ENCODE measurements around the gene RARG. TPM values are rescaled to one million over a fixed set of nuclear protein-coding genes. Genes with fewer than 3 reads are reported as not detected.

RARG gene
- total RNA-seq, 1 donor from 2014 or later, result 74.5 TPM

- Mint-ChIP-seq H3K4me3 (peak overlapping the region; percentile 91), H3K27me3 (peaks cover 9% of the 10 kb centered on the region), H3K9me3 (no peaks in the 10 kb centered on the region), H3K27ac (peak overlapping the region; percentile 95), H3K36me3 (peaks cover 7% of the 10 kb centered on the region), H3K4me1 (ENCODE audit: unreplicated experiment) (peaks cover 46% of the 10 kb centered on the region)
- TF ChIP-seq CTCF (conservative IDR thresholded peaks at IDR 0.05), result no peak
- no peak for DNase-seq (ENCODE audit: extremely low spot score, unreplicated experiment)
Observed at GRCh38 chr12:53217051-53217930, 14.7 kb downstream of the RARG start.

- Mint-ChIP-seq H3K9me3 (no peaks in the 10 kb centered on the region), H3K4me1 (ENCODE audit: unreplicated experiment) (peaks cover 42% of the 10 kb centered on the region), H3K4me3 (peak overlapping the region; percentile 91), H3K27me3 (peaks cover 9% of the 10 kb centered on the region), H3K36me3 (peaks cover 7% of the 10 kb centered on the region), H3K27ac (no peak overlapping the region)
- DNase-seq (ENCODE audit: extremely low spot score, unreplicated experiment), result no peak
- TF ChIP-seq CTCF (conservative IDR thresholded peaks at IDR 0.05), result no peak
Observed at GRCh38 chr12:53215497-53215896, 16.5 kb downstream of the RARG start.

- no peak overlapping the region for H3K4me3 Mint-ChIP-seq
- peaks cover 7% of the 10 kb centered on the region for H3K36me3 Mint-ChIP-seq
- peaks cover 9% of the 10 kb centered on the region for H3K27me3 Mint-ChIP-seq
- DNase-seq (ENCODE audit: extremely low spot score, unreplicated experiment), result no peak
- peaks cover 42% of the 10 kb centered on the region for H3K4me1 Mint-ChIP-seq (ENCODE audit: unreplicated experiment)
- TF ChIP-seq CTCF (conservative IDR thresholded peaks at IDR 0.05), result no peak
- no peaks in the 10 kb centered on the region for H3K9me3 Mint-ChIP-seq
- no peak overlapping the region for H3K27ac Mint-ChIP-seq
Observed at GRCh38 chr12:53214687-53215455, 17.1 kb downstream of the RARG start.

- Mint-ChIP-seq H3K27me3 (peaks cover 3% of the 10 kb centered on the region), H3K4me3 (no peak overlapping the region), H3K9me3 (no peaks in the 10 kb centered on the region), H3K27ac (peak overlapping the region; percentile 51), H3K4me1 (ENCODE audit: unreplicated experiment) (peaks cover 37% of the 10 kb centered on the region), H3K36me3 (peaks cover 7% of the 10 kb centered on the region)
- TF ChIP-seq CTCF (conservative IDR thresholded peaks at IDR 0.05), result no peak
- DNase-seq (ENCODE audit: extremely low spot score, unreplicated experiment), result no peak
Observed at GRCh38 chr12:53214221-53214620, 17.8 kb downstream of the RARG start.

GRCh38 chr12:53213348-53213747 is 18.7 kb downstream of the RARG start:
- H3K27me3 Mint-ChIP-seq, result no peaks in the 10 kb centered on the region
- TF ChIP-seq CTCF (conservative IDR thresholded peaks at IDR 0.05), result peak; percentile 98
- H3K27ac Mint-ChIP-seq, result peak overlapping the region; percentile 63
- H3K9me3 Mint-ChIP-seq, result no peaks in the 10 kb centered on the region
- H3K4me1 Mint-ChIP-seq (ENCODE audit: unreplicated experiment), result peaks cover 37% of the 10 kb centered on the region
- peak; percentile 88 for DNase-seq (ENCODE audit: extremely low spot score, unreplicated experiment)
- H3K36me3 Mint-ChIP-seq, result peaks cover 7% of the 10 kb centered on the region
- peak overlapping the region; percentile 59 for H3K4me3 Mint-ChIP-seq
